GM19351 (cell line): ENCODE results near the gene CFTR.
"Not testable (repeated sequence)": the region's sequence is repeated elsewhere in the genome, so short reads cannot be mapped to it uniquely, and the experiment has no call there.

Experiments
- ATAC-seq: cut with Tn5 transposase; IDR thresholded peaks from one replicate; pipeline ENCODE4 v1.9.1; 2021; ENCODE audit warnings: mild to moderate bottlenecking, moderate library complexity; ENCODE audit not compliant: unreplicated experiment

CFTR gene

GRCh38 chr7:117493460-117493859 is 13.6 kb downstream of the CFTR start:
- peak; percentile 69 for ATAC-seq

GRCh38 chr7:117495308-117495707 is 15.5 kb downstream of the CFTR start:
- no peak for ATAC-seq

GRCh38 chr7:117502331-117502730 is 22.5 kb downstream of the CFTR start:
- ATAC-seq, result no peak

GRCh38 chr7:117505238-117505637 is 25.4 kb downstream of the CFTR start:
- no peak for ATAC-seq

DNA sequence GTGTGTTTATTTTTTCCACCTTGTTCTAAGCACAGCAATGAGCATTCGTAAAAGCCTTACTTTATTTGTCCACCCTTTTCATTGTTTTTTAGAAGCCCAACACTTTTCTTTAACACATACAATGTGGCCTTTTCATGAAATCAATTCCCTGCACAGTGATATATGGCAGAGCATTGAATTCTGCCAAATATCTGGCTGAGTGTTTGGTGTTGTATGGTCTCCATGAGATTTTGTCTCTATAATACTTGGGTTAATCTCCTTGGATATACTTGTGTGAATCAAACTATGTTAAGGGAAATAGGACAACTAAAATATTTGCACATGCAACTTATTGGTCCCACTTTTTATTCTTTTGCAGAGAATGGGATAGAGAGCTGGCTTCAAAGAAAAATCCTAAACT is 28.9 kb downstream of the CFTR start:
- ATAC-seq, result no peak

DNA sequence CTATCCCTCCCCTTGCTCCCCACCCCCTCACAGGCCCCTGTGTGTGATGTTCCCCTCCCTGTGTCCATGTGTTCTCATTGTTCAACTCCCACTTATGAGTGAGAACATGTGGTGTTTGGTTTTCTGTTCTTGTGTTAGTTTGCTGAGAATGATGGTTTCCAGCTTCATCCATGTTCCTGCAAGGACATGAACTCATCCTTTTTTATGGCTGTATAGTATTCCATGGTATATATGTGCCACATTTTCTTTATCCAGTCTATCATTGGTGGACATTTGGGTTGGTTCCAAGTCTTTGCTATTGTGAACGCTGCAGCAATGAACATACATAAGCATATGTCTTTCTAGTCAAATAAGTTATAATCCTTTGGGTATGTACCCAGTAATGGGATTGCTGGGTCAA is 37.4 kb downstream of the CFTR start:
- ATAC-seq, result not testable (repeated sequence)

DNA sequence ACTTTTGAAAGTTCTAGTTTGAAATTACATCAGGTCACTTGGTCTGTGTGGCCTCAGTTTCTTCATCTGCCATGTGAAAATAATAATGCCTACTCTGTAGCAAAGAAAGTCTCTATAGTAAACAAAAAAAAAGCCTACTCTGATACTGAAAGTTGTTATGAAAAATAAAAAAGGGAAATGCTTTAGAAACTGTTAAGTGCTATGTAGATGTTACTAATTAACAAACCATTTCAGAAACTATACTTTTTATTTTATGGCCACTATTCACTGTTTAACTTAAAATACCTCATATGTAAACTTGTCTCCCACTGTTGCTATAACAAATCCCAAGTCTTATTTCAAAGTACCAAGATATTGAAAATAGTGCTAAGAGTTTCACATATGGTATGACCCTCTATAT is 50.6 kb downstream of the CFTR start:
- ATAC-seq, result no peak

- ATAC-seq, result no peak
These were observed 51.9 kb downstream of the CFTR start for GRCh38 chr7:117531595-117532244.

DNA sequence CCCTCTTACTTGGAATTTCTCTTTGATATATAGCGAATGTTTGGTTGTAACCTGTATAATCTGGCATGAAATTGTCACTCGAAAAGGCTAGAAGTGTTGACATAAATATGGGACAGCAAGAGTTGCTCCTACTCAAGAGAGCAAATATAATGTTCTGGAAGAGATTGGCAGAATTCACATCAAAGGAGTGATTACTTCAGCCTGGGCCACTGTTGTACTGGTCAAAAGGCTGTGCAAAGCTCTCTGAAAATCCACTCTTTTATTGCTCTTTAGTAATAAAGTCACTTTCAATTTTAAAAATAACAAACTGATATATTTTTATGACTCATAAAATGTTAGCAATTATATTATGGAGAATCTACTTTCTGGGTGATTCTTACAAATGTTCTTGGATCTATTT is 58.2 kb downstream of the CFTR start:
- ATAC-seq, result no peak

GRCh38 chr7:117544061-117544460 is 64.2 kb downstream of the CFTR start:
- ATAC-seq, result no peak

- no peak for ATAC-seq
These were observed 68.2 kb downstream of the CFTR start for GRCh38 chr7:117548035-117548434.

- ATAC-seq, result no peak
These were observed 70.8 kb downstream of the CFTR start for GRCh38 chr7:117550625-117551024.

DNA sequence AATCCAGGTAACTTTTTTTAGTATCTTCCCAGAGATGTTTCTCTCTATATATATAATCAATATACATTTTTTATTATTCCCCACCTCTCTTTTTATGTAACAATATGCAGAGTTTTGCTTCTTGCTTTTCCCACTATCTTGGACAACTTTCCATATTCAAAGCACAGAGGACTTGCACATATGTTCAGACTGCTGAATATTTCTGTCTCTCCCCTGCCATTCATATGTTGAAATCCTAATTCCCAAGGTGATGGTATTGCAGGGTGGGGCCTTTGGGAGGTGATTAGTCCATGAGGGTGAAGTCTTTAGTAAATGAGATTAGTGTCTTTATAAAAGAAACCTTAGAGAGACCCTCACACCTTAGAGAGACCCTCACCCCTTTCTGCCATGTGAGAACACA is 72.8 kb downstream of the CFTR start:
- no peak for ATAC-seq

DNA sequence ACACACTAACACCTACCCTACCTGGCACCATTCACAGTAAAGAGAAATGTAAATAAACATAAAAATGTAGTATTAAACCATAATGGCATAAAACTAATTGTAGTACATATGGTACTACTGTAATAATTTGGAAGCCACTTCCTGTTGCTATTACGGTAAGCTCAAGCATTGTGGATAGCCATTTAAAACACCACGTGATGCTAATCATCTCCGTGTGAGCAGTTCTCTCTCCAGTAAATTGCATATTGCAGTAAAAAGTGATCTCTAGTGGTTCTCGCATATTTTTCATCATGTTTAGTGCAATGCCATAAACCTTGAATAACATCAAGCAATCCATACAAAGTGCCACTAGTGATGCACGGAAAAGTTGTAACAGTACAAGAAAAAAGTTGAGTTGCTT is 75.4 kb downstream of the CFTR start:
- no peak for ATAC-seq

- no peak for ATAC-seq
These were observed 79.6 kb downstream of the CFTR start for GRCh38 chr7:117559391-117559790.

DNA sequence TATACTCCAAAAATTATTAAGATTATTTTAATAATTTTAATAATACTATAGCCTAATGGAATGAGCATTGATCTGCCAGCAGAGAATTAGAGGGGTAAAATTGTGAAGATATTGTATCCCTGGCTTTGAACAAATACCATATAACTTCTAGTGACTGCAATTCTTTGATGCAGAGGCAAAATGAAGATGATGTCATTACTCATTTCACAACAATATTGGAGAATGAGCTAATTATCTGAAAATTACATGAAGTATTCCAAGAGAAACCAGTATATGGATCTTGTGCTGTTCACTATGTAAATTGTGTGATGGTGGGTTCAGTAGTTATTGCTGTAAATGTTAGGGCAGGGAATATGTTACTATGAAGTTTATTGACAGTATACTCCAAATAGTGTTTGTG is 80.2 kb downstream of the CFTR start:
- ATAC-seq, result no peak

DNA sequence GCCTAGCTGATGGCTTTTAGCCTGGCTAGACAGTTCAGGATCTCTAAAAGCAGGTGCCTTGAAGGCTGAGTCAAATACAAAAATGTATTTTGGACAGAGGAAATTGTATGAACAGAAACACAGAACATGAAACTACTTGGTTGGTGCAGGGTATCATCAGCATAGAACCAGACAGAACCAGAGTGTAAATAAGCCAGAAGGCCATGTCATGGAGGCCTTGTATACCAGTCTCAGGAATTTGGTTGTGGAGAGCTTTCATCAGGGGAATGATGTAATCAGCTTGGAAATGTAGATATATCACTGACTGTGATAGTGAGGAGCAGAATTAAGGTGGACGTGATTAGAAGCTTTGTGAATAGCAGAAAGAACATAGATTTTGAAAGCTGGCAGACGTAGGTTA is 82.9 kb downstream of the CFTR start:
- peak; percentile 39 for ATAC-seq

GRCh38 chr7:117564080-117564479 is 84.3 kb downstream of the CFTR start:
- peak; percentile 75 for ATAC-seq

DNA sequence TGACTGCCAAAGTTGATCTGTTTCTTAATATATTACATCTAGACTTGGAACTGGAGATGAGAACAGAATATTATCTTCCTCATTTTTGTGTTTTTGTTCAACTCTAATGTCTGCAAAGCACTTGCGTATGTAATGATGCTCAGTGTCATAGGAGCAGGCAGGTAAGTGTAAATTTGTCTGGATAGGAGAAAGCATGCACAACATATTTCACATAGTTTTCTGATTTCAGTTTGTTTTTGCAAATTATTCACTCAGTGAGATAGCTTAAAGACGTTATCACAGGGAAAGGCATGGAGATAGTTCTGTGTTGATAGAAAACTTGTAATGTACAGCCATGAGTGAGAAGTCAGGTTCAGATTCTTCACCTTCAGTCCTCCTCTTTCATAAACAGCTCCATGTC is 84.8 kb downstream of the CFTR start:
- ATAC-seq, result no peak

DNA sequence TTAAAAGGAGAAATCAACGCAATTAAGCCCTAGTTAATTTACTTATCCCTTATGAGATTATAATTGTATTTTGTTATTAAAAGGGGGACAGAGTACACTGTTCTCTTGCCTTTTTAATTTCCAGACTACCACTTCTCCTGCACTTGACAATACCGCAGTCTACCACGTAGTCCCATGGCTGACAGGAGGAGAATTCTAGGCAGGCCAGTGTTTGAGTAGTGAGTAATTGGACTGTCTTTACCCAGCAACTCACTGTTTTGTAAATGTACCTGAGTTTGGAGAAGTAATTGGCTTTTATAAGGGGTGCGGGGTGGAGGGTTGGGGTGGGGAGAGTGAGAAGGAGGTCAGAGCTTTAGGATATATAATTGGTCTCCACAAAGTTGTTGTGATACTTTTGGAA is 85.4 kb downstream of the CFTR start:
- ATAC-seq, result no peak

DNA sequence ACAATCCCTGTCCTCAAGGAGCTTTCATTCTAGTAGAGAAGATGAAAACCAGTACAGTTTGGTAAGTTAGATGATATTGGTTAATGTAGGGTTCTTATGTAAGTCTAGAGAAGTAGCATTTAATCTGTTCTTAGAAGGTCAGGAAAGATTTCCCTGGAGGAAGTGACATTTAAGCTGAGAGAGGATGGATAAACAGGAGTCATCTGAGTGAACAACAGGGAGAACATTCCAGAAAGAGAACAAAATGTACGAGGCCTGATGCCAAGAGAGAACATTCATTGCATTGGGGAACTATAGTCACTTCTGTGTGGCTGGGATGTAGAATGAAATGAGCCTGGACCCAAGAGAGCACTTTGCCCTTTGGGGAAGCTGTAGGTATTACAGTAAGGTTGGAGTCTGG is 88.0 kb downstream of the CFTR start:
- ATAC-seq, result no peak

DNA sequence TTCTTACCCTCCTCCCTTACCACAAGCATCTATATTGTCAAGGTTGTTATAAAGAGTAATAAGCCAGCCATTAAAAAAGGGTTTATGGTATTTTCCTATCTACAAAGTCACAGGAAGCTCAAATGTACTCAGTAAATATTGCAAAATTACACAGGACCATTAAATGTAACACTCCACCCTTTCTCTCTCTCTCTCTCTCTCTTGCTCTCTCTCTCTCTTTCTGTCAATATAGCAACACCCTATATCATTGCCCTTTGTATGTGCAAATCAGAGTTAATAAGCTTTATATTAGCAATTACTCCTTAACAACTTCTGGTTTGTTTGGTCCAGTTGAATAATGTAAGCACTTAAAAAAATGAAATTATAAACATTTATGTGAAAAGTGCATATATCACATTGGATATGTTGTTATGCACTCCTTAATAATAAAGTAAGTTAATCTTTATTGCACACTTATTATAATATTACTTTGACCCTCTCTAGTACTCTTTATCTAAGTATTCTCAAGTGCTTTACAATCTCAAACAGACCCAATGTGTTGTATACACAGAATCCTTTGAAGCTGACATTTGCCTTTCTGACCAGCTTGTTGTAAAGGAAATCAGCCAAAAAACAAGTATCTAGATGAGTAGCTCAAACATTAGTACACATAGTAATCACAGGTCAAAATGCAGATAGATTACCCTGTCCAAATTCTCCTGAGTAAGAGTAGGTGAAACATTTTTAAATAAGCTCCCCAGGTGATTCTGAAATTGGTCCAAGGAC is 93.2 kb downstream of the CFTR start:
- no peak for ATAC-seq

DNA sequence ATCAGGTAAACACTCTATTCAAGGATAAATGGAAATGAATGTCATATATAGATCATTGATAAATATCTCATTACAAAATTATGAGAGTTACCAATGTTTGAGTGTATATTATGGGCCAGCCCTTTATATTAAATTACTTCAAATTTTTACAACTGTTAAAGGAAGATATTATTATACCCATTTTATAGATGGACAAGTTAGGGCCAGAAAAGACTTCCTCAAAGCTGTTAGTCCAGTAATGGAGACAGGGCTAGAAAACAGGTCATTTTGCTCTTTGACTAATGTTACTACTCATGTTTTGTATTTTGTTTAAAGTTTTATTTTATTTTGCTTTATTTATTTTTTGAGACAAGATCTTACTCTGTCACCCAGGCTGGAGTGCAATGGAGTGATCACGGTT is 101.6 kb downstream of the CFTR start:
- no peak for ATAC-seq
